H1 (cell line): ENCODE data around the gene TRABD. TPM values are rescaled to one million over a fixed set of nuclear protein-coding genes. Genes with fewer than 3 reads are reported as not detected.

Experiments
- CTCF ChIA-PET: fragments of 300-600 bp; sonication (Branson Sonifier 250); formaldehyde crosslinking; loops from one replicate; lab custom pipeline; 2021; ENCODE audit not compliant: partially characterized antibody; lab: Charles Lee
- POLR2A ChIA-PET: fragments of 300-600 bp; sonication (Branson Sonifier 250); formaldehyde crosslinking; loops from one replicate; lab custom pipeline; 2021; ENCODE audit warnings: inconsistent platforms; ENCODE audit not compliant: partially characterized antibody; lab: Charles Lee
- DNase-seq, 2 experiments: peaks; one replicate each; pipeline versions ENCODE4 v3.0.0 to v3.0.0-alpha.2; 2010 to 2022; ENCODE audit warnings: low spot score in 2 of 2, low read depth in 1 of 2, mixed read lengths in 1 of 2
- FAIRE-seq: peaks from 2 replicates; lab custom pipeline; 2011; peaks lifted over from hg19 to GRCh38; lab: Jason Lieb, UNC
- H2AFZ ChIP-seq: 2 replicates; pipeline ENCODE4 v1.8.1; 2012; ENCODE audit warnings: low read length, inconsistent platforms
- H2AK5ac ChIP-seq: 2 replicates; pipeline ENCODE4 v1.6.1; 2013; ENCODE audit warnings: low read depth, low read length
- H2BK120ac ChIP-seq: replicated peaks from 2 replicates; pipeline ENCODE3; 2013; ENCODE audit warnings: low read depth, low read length, inconsistent platforms
- H2BK12ac ChIP-seq: 2 replicates; pipeline ENCODE4 v1.6.1; 2013; ENCODE audit warnings: low read depth, low read length
- H2BK15ac ChIP-seq: 2 replicates; pipeline ENCODE4 v1.6.1; 2013; ENCODE audit warnings: low read length
- H2BK20ac ChIP-seq: 2 replicates; pipeline ENCODE4 v1.6.1; 2013; ENCODE audit warnings: low read length
- H2BK5ac ChIP-seq: 2 replicates; pipeline ENCODE4 v1.6.1; 2013; ENCODE audit warnings: low read depth, low read length
- H3K14ac ChIP-seq: 2 replicates; pipeline ENCODE4 v1.6.1; 2013; ENCODE audit warnings: inconsistent platforms; ENCODE audit not compliant: insufficient read length
- H3K18ac ChIP-seq: 2 replicates; pipeline ENCODE4 v1.6.1; 2013; ENCODE audit warnings: low read length; ENCODE audit errors: extremely low read depth
- H3K23ac ChIP-seq: 2 replicates; pipeline ENCODE4 v1.6.1; 2013; ENCODE audit warnings: inconsistent platforms; ENCODE audit not compliant: insufficient read length
- H3K23me2 ChIP-seq: 2 replicates; pipeline ENCODE4 v1.6.1; 2013; ENCODE audit warnings: low read depth, low read length
- H3K27ac ChIP-seq: 2 replicates; pipeline ENCODE4 v1.6.1; 2011; ENCODE audit warnings: low read depth, low read length, inconsistent platforms
- H3K27me3 ChIP-seq, 4 experiments: replicated peaks in 1 of 4; 1 replicate in 1 of 4; 2 replicates in 3 of 4; pipeline versions ENCODE4 v1.6.1 to v1.8.1; 2011 to 2013; ENCODE audit warnings: low read length in 3 of 4, mild to moderate bottlenecking in 3 of 4, inconsistent platforms in 2 of 4, mixed read lengths in 2 of 4, moderate library complexity in 1 of 4; ENCODE audit not compliant: control insufficient read depth in 3 of 4, insufficient read depth in 3 of 4; ENCODE audit errors: extremely low read depth in 1 of 4
- H3K36me3 ChIP-seq, 4 experiments: 2 replicates each; pipeline versions ENCODE4 v1.6.1 to v1.8.1; 2011 to 2013; ENCODE audit warnings: mild to moderate bottlenecking in 4 of 4, low read length in 3 of 4, moderate library complexity in 2 of 4, control low read depth in 1 of 4, inconsistent platforms in 1 of 4; ENCODE audit not compliant: insufficient read depth in 4 of 4, control insufficient read depth in 2 of 4
- H3K4ac ChIP-seq: replicated peaks from 2 replicates; pipeline ENCODE3; 2013; ENCODE audit warnings: low read length, low read depth, mixed read lengths, inconsistent platforms; ENCODE audit not compliant: insufficient read length
- H3K4me1 ChIP-seq, 4 experiments: replicated peaks in 1 of 4; 1 replicate in 1 of 4; 2 replicates in 3 of 4; pipeline versions ENCODE4 v1.6.1 to v1.8.1; 2011 to 2013; ENCODE audit warnings: low read length in 3 of 4, inconsistent platforms in 2 of 4, mixed read lengths in 1 of 4; ENCODE audit not compliant: insufficient read depth in 4 of 4, control insufficient read depth in 3 of 4
- H3K4me2 ChIP-seq, 2 experiments: 2 replicates each; pipeline versions ENCODE4 v1.6.1 to v1.8.1; 2011 to 2013; ENCODE audit warnings: low read depth in 2 of 2, low read length in 2 of 2, control low read depth in 1 of 2, inconsistent platforms in 1 of 2, mild to moderate bottlenecking in 1 of 2; ENCODE audit not compliant: insufficient read depth in 1 of 2
- H3K4me3 ChIP-seq, 4 experiments: fragments of 200-600, 300-600 bp in 1 of 4; sonication (generic), shearing (Covaris generic), sonication (Bioruptor Twin) in 1 of 4; 2 replicates each; pipeline versions ENCODE4 v1.5.1 to v1.8.1; 2011 to 2016; ENCODE audit warnings: low read length in 4 of 4, low read depth in 3 of 4, control low read depth in 2 of 4, inconsistent platforms in 2 of 4, mild to moderate bottlenecking in 2 of 4, mixed read lengths in 1 of 4, moderate library complexity in 1 of 4; ENCODE audit not compliant: insufficient read depth in 2 of 4; ENCODE audit errors: extremely low read depth in 1 of 4
- H3K56ac ChIP-seq: replicated peaks from 2 replicates; pipeline ENCODE3; 2013; ENCODE audit warnings: low read depth, mild to moderate bottlenecking, mixed read lengths, low read length, inconsistent platforms; ENCODE audit not compliant: insufficient read length
- H3K79me1 ChIP-seq: 2 replicates; pipeline ENCODE4 v1.6.1; 2013; ENCODE audit warnings: low read depth, low read length, control low read depth
- H3K79me2 ChIP-seq, 2 experiments: 2 replicates each; pipeline versions ENCODE4 v1.6.1 to v1.8.1; 2012 to 2013; ENCODE audit warnings: low read length in 2 of 2, mild to moderate bottlenecking in 2 of 2, inconsistent platforms in 1 of 2; ENCODE audit not compliant: insufficient read depth in 2 of 2, control insufficient read depth in 1 of 2
- H3K9ac ChIP-seq, 4 experiments: replicated peaks in 1 of 4; 1 replicate in 1 of 4; 2 replicates in 3 of 4; pipeline versions ENCODE4 v1.6.1 to v1.8.1; 2011 to 2013; ENCODE audit warnings: low read depth in 3 of 4, low read length in 3 of 4, control low read depth in 2 of 4, mild to moderate bottlenecking in 2 of 4, moderate library complexity in 2 of 4, inconsistent platforms in 1 of 4; ENCODE audit errors: extremely low read depth in 1 of 4
- H3K9me3 ChIP-seq, 2 experiments: 2 replicates each; pipeline versions ENCODE4 v1.6.1 to v1.8.1; 2012 to 2013; ENCODE audit warnings: mild to moderate bottlenecking in 2 of 2, moderate library complexity in 2 of 2, control low read depth in 1 of 2, inconsistent platforms in 1 of 2, low read depth in 1 of 2, low read length in 1 of 2, mixed read lengths in 1 of 2; ENCODE audit not compliant: insufficient read depth in 2 of 2
- H4K20me1 ChIP-seq, 2 experiments: replicated peaks in 1 of 2; 2 replicates each; pipeline versions ENCODE3 to v1.8.1; 2011 to 2013; ENCODE audit warnings: inconsistent platforms in 2 of 2, low read length in 2 of 2, mild to moderate bottlenecking in 1 of 2; ENCODE audit not compliant: insufficient read depth in 2 of 2, control insufficient read depth in 1 of 2
- H4K5ac ChIP-seq: 2 replicates; pipeline ENCODE4 v1.6.1; 2013; ENCODE audit warnings: low read length, low read depth, mixed read lengths, inconsistent platforms; ENCODE audit not compliant: insufficient read length
- H4K8ac ChIP-seq: 2 replicates; pipeline ENCODE4 v1.8.0; 2013; ENCODE audit warnings: mild to moderate bottlenecking, moderate library complexity, low read length, inconsistent platforms; ENCODE audit not compliant: insufficient read depth; ENCODE audit errors: extremely low read depth
- H4K91ac ChIP-seq: replicated peaks from 2 replicates; pipeline ENCODE3; 2013; ENCODE audit warnings: low read length, mixed read lengths, inconsistent platforms; ENCODE audit not compliant: insufficient read length
- CBX8 ChIP-seq: fragments of 300-800, 300-1000 bp; sonication (generic); IDR thresholded peaks from 2 replicates; pipeline ENCODE4 v1.7.1; 2016; ENCODE audit warnings: low read depth, low read length, borderline replicate concordance
- SRF ChIP-seq: IDR thresholded peaks from 2 replicates; pipeline ENCODE4 v1.6.1; 2011; ENCODE audit warnings: mild to moderate bottlenecking, low read depth, low read length, moderate library complexity
- WGBS, 2 experiments: shearing (Covaris generic) in 1 of 2; methylation state at CpG; one replicate each; pipeline versions ENCODE4 v1.1.6 to v1.1.7; 2013 to 2015; ENCODE audit warnings: low lambda C conversion rate in 2 of 2, mixed read lengths in 2 of 2, inconsistent platforms in 1 of 2, low coverage in 1 of 2, missing lambda C conversion rate in 1 of 2; ENCODE audit not compliant: insufficient replicate concordance in 2 of 2, insufficient coverage in 1 of 2, insufficient read length in 1 of 2; ENCODE audit errors: extremely low coverage in 1 of 2, missing lambda C conversion rate in 1 of 2; 5-methylcytosine and 5-hydroxymethylcytosine counted together
- polyA plus RNA-seq, 7 experiments: library from polyadenylated mRNA; depleted of rRNA in 3 of 7; stranded (reverse) in 5 of 7; unstranded in 2 of 7; fragments of >200 nt in 5 of 7; fragments of 200-250 nt in 2 of 7; gene quantifications; 1 replicate in 5 of 7; 2 replicates in 1 of 7; 4 replicates in 1 of 7; pipeline versions ENCODE4 v1.2.1 to v1.2.3, GENCODE V29; 2011 to 2013; ENCODE audit warnings: missing spikeins in 2 of 7, mixed read lengths in 2 of 7
- total RNA-seq: library from RNA; stranded (reverse); fragmentation: NEBNext Ultra II Directional; extraction: Animal tissue kit (Norgen Biotek cat#: 25700); gene quantifications from 2 replicates; pipeline ENCODE4 v1.2.1, GENCODE V29; 2021

TRABD gene
- total and polyA plus RNA-seq, 2 of the 8 experiments (the other 6 are each of a cell fraction or from before 2014, with no cell fraction given), result 44.2 to 57.5 TPM

DNA sequence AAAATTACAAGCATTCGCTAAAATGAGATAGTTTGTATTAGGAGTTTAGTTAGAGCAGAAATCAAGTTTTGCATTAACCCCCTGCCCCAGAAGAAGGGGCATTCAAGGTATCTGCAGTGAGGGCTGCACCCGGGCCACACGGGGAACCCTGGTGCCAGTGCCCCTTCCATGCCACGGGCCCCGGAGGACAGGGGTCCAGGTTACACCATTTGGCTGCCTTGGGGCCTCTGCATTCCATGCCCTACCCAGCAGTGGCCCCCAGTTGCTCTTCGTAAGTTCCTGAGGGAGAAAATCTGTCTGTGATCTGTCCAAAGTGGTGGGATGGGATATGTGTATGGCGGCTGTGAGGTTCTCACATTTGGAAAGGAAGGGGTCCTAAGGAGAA is 32.0 kb upstream of the TRABD start:
- peaks cover 0 to 8% (median under 1%) of the 10 kb centered on the region in 4 experiments; a peak in 2 of 7 replicates for H3K27me3 ChIP-seq
- H3K4me2 ChIP-seq, result no peak overlapping the region
- H4K5ac ChIP-seq, result no peak overlapping the region
- TF ChIP-seq SRF, result no peak
- TF ChIP-seq CBX8, result no peak
- no peaks in the 10 kb centered on the region for H3K36me3 ChIP-seq
- no peak overlapping the region for H4K91ac ChIP-seq
- no peak for DNase-seq
- peaks cover 0 to 3% (median 0%) of the 10 kb centered on the region in 4 experiments; a peak in 2 of 7 replicates for H3K4me1 ChIP-seq
- H3K14ac ChIP-seq, result no peak overlapping the region
- no peak overlapping the region for H2AK5ac ChIP-seq
- ChIA-PET POLR2A (interaction anchor here (1.2 kb wide), 1 partner anchor 13 kb away, joined by 3 read pairs; no protein-coding TSS in a partner anchor), CTCF (interaction anchor here (0.8 to 9.4 kb wide), 7 partner anchors 12 to 104 kb away, joined by 3 to 83 read pairs (median 4); no protein-coding TSS in a partner anchor)
- H4K20me1 ChIP-seq, result peaks cover 0 to 2% of the 10 kb centered on the region in 2 experiments
- no peaks in the 10 kb centered on the region for H3K79me2 ChIP-seq
- H2BK15ac ChIP-seq, result no peak overlapping the region
- no peak overlapping the region for H2BK20ac ChIP-seq
- H3K4ac ChIP-seq, result no peak overlapping the region
- no peak overlapping the region for H2AFZ ChIP-seq
- H2BK5ac ChIP-seq, result no peak overlapping the region
- no peak for FAIRE-seq
- H2BK12ac ChIP-seq, result no peak overlapping the region
- no peaks in the 10 kb centered on the region for H3K9me3 ChIP-seq
- no peak overlapping the region for H2BK120ac ChIP-seq
- 94% methylated on average over 7 of the region's 7 CpGs; no CpG with 5 or more reads in 1 of the 2 experiments for WGBS, 2 experiments
- no peak overlapping the region for H3K23ac ChIP-seq
- no peaks in the 10 kb centered on the region for H3K79me1 ChIP-seq
- no peak overlapping the region for H3K4me3 ChIP-seq
- no peak overlapping the region for H3K56ac ChIP-seq
- H3K18ac ChIP-seq, result no peak overlapping the region
- H3K23me2 ChIP-seq, result no peaks in the 10 kb centered on the region
- H4K8ac ChIP-seq, result no peak overlapping the region
- no peak overlapping the region for H3K9ac ChIP-seq
- no peak overlapping the region for H3K27ac ChIP-seq
